HepG2 (cell line): ENCODE results near the gene ANAPC1. TPM values are rescaled to one million over a fixed set of nuclear protein-coding genes. Genes with fewer than 3 reads are reported as not detected.

ENCODE experiments used
- CREM ChIP-seq, 2 experiments: sonication (generic) in 1 of 2; formaldehyde crosslinking in 1 of 2; IDR thresholded peaks; 2 replicates each; pipeline versions ENCODE4 v1.4.0 to v1.6.1; 2016 to 2020; ENCODE audit warnings: antibody characterized with exemption in 1 of 2, mild to moderate bottlenecking in 1 of 2, missing genetic modification reagents in 1 of 2
- DDIT3 ChIP-seq: sonication (generic); formaldehyde crosslinking; IDR thresholded peaks from 2 replicates; pipeline ENCODE4 v1.4.0; 2020; ENCODE audit warnings: mild to moderate bottlenecking, missing genetic modification reagents
- DPF2 ChIP-seq: sonication (generic); formaldehyde crosslinking; IDR thresholded peaks from 2 replicates; pipeline ENCODE4 v1.4.0; 2020; ENCODE audit warnings: mild to moderate bottlenecking, low read depth, missing genetic modification reagents, borderline replicate concordance
- ERF ChIP-seq: IDR thresholded peaks from 2 replicates; pipeline ENCODE4 v1.6.1; 2018; ENCODE audit warnings: missing biosample characterization, missing genetic modification reagents
- GTF3A ChIP-seq: sonication (generic); formaldehyde crosslinking; conservative IDR thresholded peaks from 2 replicates; pipeline ENCODE4 v1.4.0; 2020; ENCODE audit warnings: mild to moderate bottlenecking, missing genetic modification reagents
- HIVEP1 ChIP-seq: sonication (generic); formaldehyde crosslinking; IDR thresholded peaks from 2 replicates; pipeline ENCODE4 v1.4.0; 2020; ENCODE audit warnings: mild to moderate bottlenecking, missing genetic modification reagents
- LBX2 ChIP-seq: sonication (generic); formaldehyde crosslinking; IDR thresholded peaks from 2 replicates; pipeline ENCODE4 v1.5.0; 2020; ENCODE audit warnings: missing genetic modification reagents, mild to moderate bottlenecking, borderline replicate concordance
- MAZ ChIP-seq, 2 experiments: sonication (generic) in 1 of 2; formaldehyde crosslinking in 1 of 2; IDR thresholded peaks; 2 replicates each; pipeline versions ENCODE4 v1.5.0 to v1.6.1; 2012 to 2020; ENCODE audit warnings: low read depth in 2 of 2, mild to moderate bottlenecking in 2 of 2, borderline replicate concordance in 1 of 2, improper control_type of control experiment in 1 of 2, low read length in 1 of 2, missing genetic modification reagents in 1 of 2, moderate library complexity in 1 of 2
- MXD4 ChIP-seq: IDR thresholded peaks from 2 replicates; pipeline ENCODE4 v1.6.1; 2016; ENCODE audit warnings: mild to moderate bottlenecking, missing biosample characterization, missing genetic modification reagents
- NFATC3 ChIP-seq: sonication (generic); formaldehyde crosslinking; IDR thresholded peaks from 2 replicates; pipeline ENCODE4 v1.5.1; 2020; ENCODE audit warnings: mild to moderate bottlenecking, missing genetic modification reagents
- NFE2L1 ChIP-seq: sonication (generic); formaldehyde crosslinking; IDR thresholded peaks from 2 replicates; pipeline ENCODE4 v1.4.0; 2020; ENCODE audit warnings: missing genetic modification reagents, mild to moderate bottlenecking, borderline replicate concordance
- SNRNP70 ChIP-seq: fragments of 200-400 bp; formaldehyde crosslinking; IDR thresholded peaks from 2 replicates; pipeline ENCODE4 v1.6.1; 2017; ENCODE audit warnings: mild to moderate bottlenecking, low read depth, low read length, moderate library complexity
- SP140L ChIP-seq: sonication (generic); formaldehyde crosslinking; IDR thresholded peaks from 2 replicates; pipeline ENCODE4 v1.4.0; 2020; ENCODE audit warnings: missing genetic modification reagents, borderline replicate concordance
- SRF ChIP-seq: IDR thresholded peaks from 2 replicates; pipeline ENCODE4 v1.6.1; 2011; ENCODE audit warnings: mild to moderate bottlenecking, low read depth, low read length, moderate library complexity
- TSC22D2 ChIP-seq: sonication (generic); formaldehyde crosslinking; IDR thresholded peaks from 2 replicates; pipeline ENCODE4 v1.5.1; 2020; ENCODE audit warnings: missing genetic modification reagents, mild to moderate bottlenecking, borderline replicate concordance
- ZBTB21 ChIP-seq: sonication (generic); formaldehyde crosslinking; IDR thresholded peaks from 2 replicates; pipeline ENCODE4 v1.4.0; 2020; ENCODE audit warnings: missing genetic modification reagents
- ZFAT ChIP-seq: sonication (generic); formaldehyde crosslinking; conservative IDR thresholded peaks from 2 replicates; pipeline ENCODE4 v1.8.1; 2023; ENCODE audit warnings: missing genetic modification reagents, inconsistent platforms
- ZNF180 ChIP-seq: sonication (generic); formaldehyde crosslinking; IDR thresholded peaks from 2 replicates; pipeline ENCODE4 v1.4.0; 2020; ENCODE audit warnings: low read depth, missing genetic modification reagents, borderline replicate concordance
- ZNF30 ChIP-seq: sonication (generic); formaldehyde crosslinking; IDR thresholded peaks from 2 replicates; pipeline ENCODE4 v1.5.0; 2020; ENCODE audit warnings: mild to moderate bottlenecking, missing genetic modification reagents
- ZNF317 ChIP-seq: sonication (generic); formaldehyde crosslinking; IDR thresholded peaks from 2 replicates; pipeline ENCODE4 v1.5.0; 2020; ENCODE audit warnings: mild to moderate bottlenecking, missing genetic modification reagents
- ZNF362 ChIP-seq: sonication (generic); formaldehyde crosslinking; IDR thresholded peaks from 2 replicates; pipeline ENCODE4 v1.4.0; 2020; ENCODE audit warnings: missing genetic modification reagents, mild to moderate bottlenecking, borderline replicate concordance
- ZNF501 ChIP-seq: sonication (generic); formaldehyde crosslinking; IDR thresholded peaks from 2 replicates; pipeline ENCODE4 v1.5.1; 2020; ENCODE audit warnings: mild to moderate bottlenecking, moderate library complexity, missing genetic modification reagents
- ZNF644 ChIP-seq: IDR thresholded peaks from 2 replicates; pipeline ENCODE4 v1.6.1; 2016; ENCODE audit warnings: low read depth
- ZSCAN30 ChIP-seq: sonication (generic); formaldehyde crosslinking; IDR thresholded peaks from 2 replicates; pipeline ENCODE4 v1.5.0; 2020; ENCODE audit warnings: mild to moderate bottlenecking, missing genetic modification reagents
- polyA plus RNA-seq, 8 experiments: library from polyadenylated mRNA; depleted of rRNA in 3 of 8; stranded (reverse) in 7 of 8; unstranded in 1 of 8; fragments of >200 nt; fragmentation: Illumina TruSeq in 4 of 8; extraction: Trizol in 4 of 8; gene quantifications; 2 replicates each; pipeline versions ENCODE4 v1.2.1 to v1.2.3, GENCODE V29; 2011 to 2016; ENCODE audit warnings: low read depth in 4 of 8, missing spikeins in 1 of 8, mixed read lengths in 1 of 8; ENCODE audit not compliant: insufficient read depth in 1 of 8
- total RNA-seq, 5 experiments: library from RNA; depleted of rRNA; stranded (reverse); fragments of >200 nt; fragmentation: Illumina TruSeq; extraction: Trizol; gene quantifications; 2 replicates each; pipeline ENCODE4 v1.2.3, GENCODE V29; 2016; ENCODE audit warnings: low read depth in 1 of 5
- TF ChIP-seq, protein P1 (sequence below): sonication (generic); formaldehyde crosslinking; IDR thresholded peaks from 2 replicates; pipeline ENCODE4 v1.8.1; 2023; ENCODE audit warnings: missing genetic modification reagents, mild to moderate bottlenecking, borderline replicate concordance
- TF ChIP-seq, protein P2 (sequence below): sonication (generic); formaldehyde crosslinking; IDR thresholded peaks from 2 replicates; pipeline ENCODE4 v1.5.0; 2020; ENCODE audit warnings: missing genetic modification reagents

The ANAPC1 gene
- total and polyA plus RNA-seq, 2 of the 13 experiments (the other 11 are each of a cell fraction or from before 2014, with no cell fraction given) = 50.0 to 89.7 TPM

- TF ChIP-seq, protein P1, sequence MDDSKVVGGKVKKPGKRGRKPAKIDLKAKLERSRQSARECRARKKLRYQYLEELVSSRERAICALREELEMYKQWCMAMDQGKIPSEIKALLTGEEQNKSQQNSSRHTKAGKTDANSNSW (CRISPR knock-in tag) = no peak; the same call in 1 of the 2 replicates
- no peak; the same call in 1 of the 2 replicates for TF ChIP-seq GTF3A (CRISPR knock-in tag)
- TF ChIP-seq ERF (CRISPR knock-in tag) = peak; percentile 88
- no peak for TF ChIP-seq SRF
- TF ChIP-seq ZSCAN30 = peak; percentile 84; the same call in 1 of the 2 replicates
- TF ChIP-seq LBX2 (CRISPR knock-in tag) = 0 out of 2 replicates have a peak, but pooled peaks have one; percentile 10
- peak; percentile 56 for TF ChIP-seq CREM (IDR thresholded peaks at IDR 0.05)
- TF ChIP-seq CREM (CRISPR knock-in tag; IDR thresholded peaks at IDR 0.05) = no peak
- TF ChIP-seq HIVEP1 = peak; percentile 86
- TF ChIP-seq SNRNP70 = no peak
- TF ChIP-seq, protein P2, sequence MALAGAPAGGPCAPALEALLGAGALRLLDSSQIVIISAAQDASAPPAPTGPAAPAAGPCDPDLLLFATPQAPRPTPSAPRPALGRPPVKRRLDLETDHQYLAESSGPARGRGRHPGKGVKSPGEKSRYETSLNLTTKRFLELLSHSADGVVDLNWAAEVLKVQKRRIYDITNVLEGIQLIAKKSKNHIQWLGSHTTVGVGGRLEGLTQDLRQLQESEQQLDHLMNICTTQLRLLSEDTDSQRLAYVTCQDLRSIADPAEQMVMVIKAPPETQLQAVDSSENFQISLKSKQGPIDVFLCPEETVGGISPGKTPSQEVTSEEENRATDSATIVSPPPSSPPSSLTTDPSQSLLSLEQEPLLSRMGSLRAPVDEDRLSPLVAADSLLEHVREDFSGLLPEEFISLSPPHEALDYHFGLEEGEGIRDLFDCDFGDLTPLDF (CRISPR knock-in tag) = peak; percentile 82
- no peak for TF ChIP-seq DDIT3 (CRISPR knock-in tag)
- TF ChIP-seq ZNF501 (CRISPR knock-in tag) = peak; percentile 96
- TF ChIP-seq DPF2 (CRISPR knock-in tag) = no peak; the same call in 1 of the 2 replicates
- peak; percentile 30; the same call in 1 of the 2 replicates for TF ChIP-seq NFE2L1 (CRISPR knock-in tag)
- peak; percentile 51; the same call in 1 of the 2 replicates for TF ChIP-seq ZNF362 (CRISPR knock-in tag)
- 0 out of 2 replicates have a peak, but pooled peaks have one; percentile 40 for TF ChIP-seq NFATC3 (CRISPR knock-in tag)
- TF ChIP-seq ZNF180 (CRISPR knock-in tag) = no peak
- no peak for TF ChIP-seq ZNF644 (CRISPR knock-in tag)
- peak; percentile 76 for TF ChIP-seq MAZ (IDR thresholded peaks at IDR 0.05; ENCODE audit: borderline replicate concordance, low read depth, low read length)
- TF ChIP-seq MAZ (CRISPR knock-in tag; IDR thresholded peaks at IDR 0.05; ENCODE audit: low read depth) = peak; percentile 96
- TF ChIP-seq ZNF317 = peak; percentile 79; the same call in 1 of the 2 replicates
- TF ChIP-seq SP140L = no peak
- TF ChIP-seq ZBTB21 (CRISPR knock-in tag) = no peak
- TF ChIP-seq MXD4 (CRISPR knock-in tag) = peak; percentile 99
- 0 out of 2 replicates have a peak, but pooled peaks have one; percentile 76 for TF ChIP-seq ZNF30
- no peak for TF ChIP-seq ZFAT (CRISPR knock-in tag)
- peak; percentile 66 for TF ChIP-seq TSC22D2 (CRISPR knock-in tag)
Observed at GRCh38 chr2:111883661-111884591, at the start of gene ANAPC1 (continued).
